OCI-LY7 (cell line): Measurements from ENCODE around the gene TRIB2.

Experiments
- EZH2phosphoT487 ChIP-seq: fragments of 200-600 bp; sonication (generic); IDR thresholded peaks from 2 replicates; pipeline ENCODE4 v1.6.1; 2018; ENCODE audit warnings: low read depth, borderline replicate concordance, mild to moderate bottlenecking, mixed run types, antibody characterized with exemption, low read length, moderate library complexity, mixed read lengths
- TF ChIP-seq, protein P1 (sequence below): fragments of 200-600 bp; sonication (generic); conservative IDR thresholded peaks from 2 replicates; pipeline ENCODE4 v1.5.1; 2014; ENCODE audit warnings: mild to moderate bottlenecking, antibody characterized with exemption, low read length, moderate library complexity, mixed read lengths

DNA sequence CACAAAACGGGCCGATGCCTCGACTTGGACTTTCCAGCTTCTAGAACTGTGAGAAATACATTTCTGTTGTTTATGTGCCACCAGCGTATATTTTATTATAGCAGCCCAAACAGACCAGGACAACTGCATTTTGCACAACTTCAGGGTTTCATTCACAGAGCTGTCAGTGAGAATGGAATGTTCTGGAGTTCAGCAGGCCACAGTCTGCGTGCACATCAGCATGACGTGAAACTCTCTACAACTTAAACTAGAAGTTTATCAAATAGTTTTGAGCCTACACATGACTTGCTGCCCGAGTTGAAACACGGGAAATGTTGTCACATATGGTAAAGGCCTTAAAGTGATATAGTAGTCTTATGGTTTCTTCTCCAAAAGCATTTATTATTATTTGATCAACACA is 3.9 kb upstream of the TRIB2 start:
- TF ChIP-seq, protein P1, sequence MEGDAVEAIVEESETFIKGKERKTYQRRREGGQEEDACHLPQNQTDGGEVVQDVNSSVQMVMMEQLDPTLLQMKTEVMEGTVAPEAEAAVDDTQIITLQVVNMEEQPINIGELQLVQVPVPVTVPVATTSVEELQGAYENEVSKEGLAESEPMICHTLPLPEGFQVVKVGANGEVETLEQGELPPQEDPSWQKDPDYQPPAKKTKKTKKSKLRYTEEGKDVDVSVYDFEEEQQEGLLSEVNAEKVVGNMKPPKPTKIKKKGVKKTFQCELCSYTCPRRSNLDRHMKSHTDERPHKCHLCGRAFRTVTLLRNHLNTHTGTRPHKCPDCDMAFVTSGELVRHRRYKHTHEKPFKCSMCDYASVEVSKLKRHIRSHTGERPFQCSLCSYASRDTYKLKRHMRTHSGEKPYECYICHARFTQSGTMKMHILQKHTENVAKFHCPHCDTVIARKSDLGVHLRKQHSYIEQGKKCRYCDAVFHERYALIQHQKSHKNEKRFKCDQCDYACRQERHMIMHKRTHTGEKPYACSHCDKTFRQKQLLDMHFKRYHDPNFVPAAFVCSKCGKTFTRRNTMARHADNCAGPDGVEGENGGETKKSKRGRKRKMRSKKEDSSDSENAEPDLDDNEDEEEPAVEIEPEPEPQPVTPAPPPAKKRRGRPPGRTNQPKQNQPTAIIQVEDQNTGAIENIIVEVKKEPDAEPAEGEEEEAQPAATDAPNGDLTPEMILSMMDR: no peak
- TF ChIP-seq EZH2phosphoT487: no peak
